GM12878 (cell line): Measurements from ENCODE around the gene CEACAM1.

ENCODE experiments used
- MYB ChIP-seq: fragments of 150-350 bp; IDR thresholded peaks from 2 replicates; pipeline ENCODE4 v1.6.1; 2014; ENCODE audit warnings: mild to moderate bottlenecking, low read depth, low read length, borderline replicate concordance
- NR2C1 ChIP-seq: fragments of 450-650 bp; IDR thresholded peaks from 2 replicates; pipeline ENCODE4 v1.6.1; 2017; ENCODE audit warnings: antibody characterized with exemption, mild to moderate bottlenecking, moderate library complexity
- NR2F1 ChIP-seq: fragments of 450-650 bp; conservative IDR thresholded peaks from 2 replicates; pipeline ENCODE4 v1.6.1; 2017; ENCODE audit warnings: mild to moderate bottlenecking
- PML ChIP-seq: IDR thresholded peaks from 2 replicates; pipeline ENCODE4 v1.6.1; 2012; ENCODE audit warnings: low read length, inconsistent platforms
- POU2F2 ChIP-seq: IDR thresholded peaks from 3 replicates; pipeline ENCODE4 v1.6.1; 2011; ENCODE audit warnings: low read depth, mild to moderate bottlenecking, low read length, borderline replicate concordance
- RELA ChIP-seq: fragments of 450-650 bp; IDR thresholded peaks from 2 replicates; pipeline ENCODE4 v1.8.0; 2014; ENCODE audit warnings: borderline replicate concordance; ENCODE audit not compliant: partially characterized antibody
- SIN3A ChIP-seq: IDR thresholded peaks from 2 replicates; pipeline ENCODE4 v1.6.1; 2012; ENCODE audit warnings: low read depth, low read length, improper control_type of control experiment
- SREBF2 ChIP-seq: IDR thresholded peaks from 2 replicates; pipeline ENCODE4 v1.6.1; 2012; ENCODE audit warnings: mild to moderate bottlenecking, low read length
- TF ChIP-seq, protein P1 (sequence below), 3 experiments: IDR thresholded peaks in 2 of 3; conservative IDR thresholded peaks in 1 of 3; 2 replicates each; pipeline ENCODE4 v1.5.1; 2011; ENCODE audit warnings: low read depth in 3 of 3, low read length in 3 of 3, mild to moderate bottlenecking in 3 of 3, control low read depth in 2 of 3, moderate library complexity in 2 of 3, inconsistent platforms in 1 of 3, mixed read lengths in 1 of 3; ENCODE audit not compliant: control insufficient read depth in 2 of 3, insufficient read depth in 1 of 3; ENCODE audit errors: extremely low read depth in 1 of 3
- TF ChIP-seq, protein P2 (sequence below): IDR thresholded peaks from 2 replicates; pipeline ENCODE4 v1.6.1; 2011; ENCODE audit warnings: low read depth, mild to moderate bottlenecking, low read length, moderate library complexity, borderline replicate concordance; ENCODE audit errors: extremely low read depth
- TF ChIP-seq, protein P3 (sequence below): fragments of 450-650 bp; IDR thresholded peaks from 2 replicates; pipeline ENCODE4 v1.6.1; 2017; ENCODE audit warnings: mild to moderate bottlenecking

DNA sequence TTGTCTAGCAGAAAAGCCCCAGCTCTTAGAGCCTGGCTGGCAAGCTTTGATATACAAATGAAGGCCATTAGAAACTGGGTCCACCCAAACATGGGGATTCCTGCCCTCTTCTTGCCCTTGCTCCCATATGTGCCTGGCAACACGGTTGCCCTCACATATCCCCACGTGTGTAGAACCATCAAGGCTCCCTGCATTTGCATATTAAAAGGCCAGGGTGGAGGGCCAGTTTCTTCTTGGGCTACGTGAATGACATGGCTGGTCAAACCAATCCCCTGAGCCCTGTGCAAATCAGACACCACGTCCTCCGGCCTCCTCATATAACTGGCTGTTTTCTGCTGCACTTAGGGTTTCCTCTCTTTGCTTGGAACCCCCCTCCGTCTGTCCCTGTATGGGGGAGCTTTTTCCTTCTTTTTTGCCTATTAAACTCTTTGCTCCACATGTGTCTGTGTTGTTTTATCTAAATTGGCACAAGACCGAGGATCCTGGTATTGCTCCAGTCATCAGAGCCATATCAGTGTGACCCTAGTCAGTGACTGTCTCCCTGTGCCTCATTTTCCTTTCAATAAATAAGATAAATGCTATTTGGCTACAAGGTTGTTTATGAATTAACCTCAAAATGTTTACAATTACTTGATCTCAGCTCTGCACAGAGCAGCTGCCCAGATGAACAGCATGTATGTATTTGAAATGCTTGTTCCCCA is 30.3 kb upstream of the CEACAM1 start:
- TF ChIP-seq, protein P1, sequence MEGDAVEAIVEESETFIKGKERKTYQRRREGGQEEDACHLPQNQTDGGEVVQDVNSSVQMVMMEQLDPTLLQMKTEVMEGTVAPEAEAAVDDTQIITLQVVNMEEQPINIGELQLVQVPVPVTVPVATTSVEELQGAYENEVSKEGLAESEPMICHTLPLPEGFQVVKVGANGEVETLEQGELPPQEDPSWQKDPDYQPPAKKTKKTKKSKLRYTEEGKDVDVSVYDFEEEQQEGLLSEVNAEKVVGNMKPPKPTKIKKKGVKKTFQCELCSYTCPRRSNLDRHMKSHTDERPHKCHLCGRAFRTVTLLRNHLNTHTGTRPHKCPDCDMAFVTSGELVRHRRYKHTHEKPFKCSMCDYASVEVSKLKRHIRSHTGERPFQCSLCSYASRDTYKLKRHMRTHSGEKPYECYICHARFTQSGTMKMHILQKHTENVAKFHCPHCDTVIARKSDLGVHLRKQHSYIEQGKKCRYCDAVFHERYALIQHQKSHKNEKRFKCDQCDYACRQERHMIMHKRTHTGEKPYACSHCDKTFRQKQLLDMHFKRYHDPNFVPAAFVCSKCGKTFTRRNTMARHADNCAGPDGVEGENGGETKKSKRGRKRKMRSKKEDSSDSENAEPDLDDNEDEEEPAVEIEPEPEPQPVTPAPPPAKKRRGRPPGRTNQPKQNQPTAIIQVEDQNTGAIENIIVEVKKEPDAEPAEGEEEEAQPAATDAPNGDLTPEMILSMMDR (IDR thresholded peaks at IDR 0.05 in 2 of 3, conservative IDR thresholded peaks at IDR 0.05 in 1 of 3; ENCODE audit: control insufficient read depth in 2 of 3, extremely low read depth in 1 of 3, insufficient read depth in 1 of 3, low read depth in 3 of 3, low read length in 3 of 3): no peak
- TF ChIP-seq, protein P2, sequence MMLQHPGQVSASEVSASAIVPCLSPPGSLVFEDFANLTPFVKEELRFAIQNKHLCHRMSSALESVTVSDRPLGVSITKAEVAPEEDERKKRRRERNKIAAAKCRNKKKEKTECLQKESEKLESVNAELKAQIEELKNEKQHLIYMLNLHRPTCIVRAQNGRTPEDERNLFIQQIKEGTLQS: no peak
- TF ChIP-seq NR2C1: no peak
- no peak for TF ChIP-seq MYB
- no peak for TF ChIP-seq POU2F2
- no peak for TF ChIP-seq SREBF2
- no peak for TF ChIP-seq NR2F1
- TF ChIP-seq, protein P3, sequence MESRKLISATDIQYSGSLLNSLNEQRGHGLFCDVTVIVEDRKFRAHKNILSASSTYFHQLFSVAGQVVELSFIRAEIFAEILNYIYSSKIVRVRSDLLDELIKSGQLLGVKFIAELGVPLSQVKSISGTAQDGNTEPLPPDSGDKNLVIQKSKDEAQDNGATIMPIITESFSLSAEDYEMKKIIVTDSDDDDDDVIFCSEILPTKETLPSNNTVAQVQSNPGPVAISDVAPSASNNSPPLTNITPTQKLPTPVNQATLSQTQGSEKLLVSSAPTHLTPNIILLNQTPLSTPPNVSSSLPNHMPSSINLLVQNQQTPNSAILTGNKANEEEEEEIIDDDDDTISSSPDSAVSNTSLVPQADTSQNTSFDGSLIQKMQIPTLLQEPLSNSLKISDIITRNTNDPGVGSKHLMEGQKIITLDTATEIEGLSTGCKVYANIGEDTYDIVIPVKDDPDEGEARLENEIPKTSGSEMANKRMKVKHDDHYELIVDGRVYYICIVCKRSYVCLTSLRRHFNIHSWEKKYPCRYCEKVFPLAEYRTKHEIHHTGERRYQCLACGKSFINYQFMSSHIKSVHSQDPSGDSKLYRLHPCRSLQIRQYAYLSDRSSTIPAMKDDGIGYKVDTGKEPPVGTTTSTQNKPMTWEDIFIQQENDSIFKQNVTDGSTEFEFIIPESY: no peak
- no peak for TF ChIP-seq PML
- no peak for TF ChIP-seq RELA
- no peak for TF ChIP-seq SIN3A
